NCI-H146 (cell line): Measurements from ENCODE around the gene RYR2.
"Not testable (repeated sequence)": the region's sequence is repeated elsewhere in the genome, so short reads cannot be mapped to it uniquely, and the experiment has no call there.

ENCODE experiments used
- DNase-seq: peaks from one replicate; lab custom pipeline; 2025; lab: John Stamatoyannopoulos, UW

The RYR2 gene

DNA sequence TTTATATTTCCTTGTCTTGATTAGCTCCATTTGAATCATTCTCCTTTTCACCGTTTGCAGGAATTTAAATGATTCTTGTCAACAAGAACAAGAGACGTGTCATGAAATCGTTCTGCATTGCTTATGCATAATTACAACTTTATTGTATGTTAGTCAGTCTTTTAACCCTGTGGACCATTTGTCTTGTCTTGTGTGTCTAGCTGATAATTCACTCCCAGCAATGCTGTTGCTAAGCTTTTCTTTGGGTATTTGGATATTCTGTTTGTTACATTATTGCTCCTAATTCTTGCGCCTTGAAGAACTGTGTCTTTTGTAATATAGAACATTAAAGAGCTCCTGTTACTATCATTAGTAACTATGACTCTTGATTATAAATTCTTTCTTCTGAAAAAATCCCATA is 311.9 kb downstream of the RYR2 start:
- DNase-seq, result no peak

DNA sequence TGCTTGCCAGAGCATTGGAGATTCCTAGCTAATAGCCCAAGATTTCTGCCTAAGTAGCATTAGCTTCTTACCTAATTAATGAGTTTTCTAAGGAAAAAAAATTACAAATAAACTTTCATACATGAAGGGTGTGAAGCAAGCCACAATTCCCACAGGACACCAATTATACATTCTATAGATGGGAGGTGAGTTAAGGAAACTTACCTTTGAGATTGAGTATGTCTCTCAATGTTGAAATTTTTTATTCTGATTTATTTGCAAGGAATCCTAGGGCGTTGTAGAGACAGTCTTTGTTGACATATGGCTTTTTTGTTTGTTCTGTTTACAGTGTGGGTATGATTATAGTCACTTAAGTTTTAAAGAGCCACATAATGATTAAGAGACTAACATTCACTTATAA is 313.0 kb downstream of the RYR2 start:
- no peak for DNase-seq

DNA sequence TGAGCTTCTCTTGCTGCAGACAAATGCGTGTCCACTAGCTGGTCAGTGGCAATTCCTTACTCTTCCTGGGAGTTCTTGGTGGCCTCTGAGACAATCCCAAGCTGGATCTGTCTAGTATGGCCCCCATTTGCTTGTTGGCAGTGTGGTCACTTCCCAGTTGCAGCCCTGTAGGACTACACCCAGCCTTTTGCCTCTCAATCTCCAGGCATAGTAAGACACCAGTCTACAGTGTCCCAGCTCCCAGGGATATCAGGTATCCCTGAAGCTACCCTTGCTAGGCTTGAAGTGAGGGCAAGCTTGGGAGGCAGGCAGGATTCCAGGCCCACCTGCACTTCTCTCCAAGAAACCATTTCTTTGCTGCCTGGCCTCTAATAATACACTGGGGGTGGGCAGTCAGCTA is 316.6 kb downstream of the RYR2 start:
- DNase-seq, result no peak

DNA sequence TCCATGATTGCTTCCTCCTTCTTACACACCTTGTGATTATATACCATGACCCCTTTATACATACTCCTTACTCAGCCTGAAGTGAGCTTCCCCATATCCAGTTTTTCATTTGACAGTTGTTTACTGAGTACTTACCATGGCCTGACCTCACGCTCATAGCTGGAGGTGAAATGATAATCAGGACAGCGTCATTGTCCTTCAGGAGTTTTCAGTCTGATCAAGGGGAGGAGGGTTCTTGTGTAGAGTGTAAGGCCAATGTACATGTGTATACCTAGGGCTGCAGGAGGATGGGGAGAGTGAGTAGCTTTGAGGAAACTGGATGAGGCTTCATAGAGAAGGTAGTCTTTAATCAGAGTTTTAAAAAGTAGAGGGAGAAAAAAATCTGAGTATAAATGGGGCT is 325.8 kb downstream of the RYR2 start:
- DNase-seq, result no peak

DNA sequence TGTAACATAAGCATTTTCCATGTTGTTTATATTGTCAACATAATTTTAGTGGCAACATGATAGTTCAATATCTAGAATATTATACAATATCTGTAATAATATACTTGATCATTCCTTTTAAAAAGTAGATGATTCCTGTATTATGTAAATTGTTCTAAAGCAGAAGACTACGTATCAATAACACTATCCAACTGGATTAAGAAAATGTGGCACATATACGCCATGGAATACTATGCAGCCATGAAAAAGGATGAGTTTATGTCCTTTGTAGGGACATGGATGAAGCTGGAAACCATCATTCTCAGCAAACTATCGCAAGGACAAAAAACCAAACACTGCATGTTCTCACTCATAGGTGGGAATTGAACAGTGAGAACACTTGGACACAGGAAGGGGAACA is 329.5 kb downstream of the RYR2 start:
- not testable (repeated sequence) for DNase-seq

DNA sequence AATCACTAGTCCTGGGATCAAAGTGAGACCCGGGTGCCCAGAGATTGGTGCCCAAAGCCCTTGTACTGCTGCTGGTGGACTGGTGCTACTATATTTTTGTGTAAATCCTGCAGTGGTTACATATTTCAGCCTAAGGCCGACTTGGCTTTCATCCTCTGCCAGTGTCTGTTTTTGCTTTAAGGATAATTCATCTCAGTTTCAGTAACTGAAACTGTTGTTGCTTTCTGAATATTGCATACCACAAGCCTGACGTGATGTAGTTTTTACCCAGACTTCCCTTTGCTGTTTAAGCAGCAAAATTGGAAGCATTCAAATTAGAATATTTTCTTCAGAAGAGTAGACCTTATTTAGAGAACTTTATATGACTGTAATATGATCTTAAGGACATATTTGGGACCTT is 341.8 kb downstream of the RYR2 start:
- DNase-seq, result no peak

DNA sequence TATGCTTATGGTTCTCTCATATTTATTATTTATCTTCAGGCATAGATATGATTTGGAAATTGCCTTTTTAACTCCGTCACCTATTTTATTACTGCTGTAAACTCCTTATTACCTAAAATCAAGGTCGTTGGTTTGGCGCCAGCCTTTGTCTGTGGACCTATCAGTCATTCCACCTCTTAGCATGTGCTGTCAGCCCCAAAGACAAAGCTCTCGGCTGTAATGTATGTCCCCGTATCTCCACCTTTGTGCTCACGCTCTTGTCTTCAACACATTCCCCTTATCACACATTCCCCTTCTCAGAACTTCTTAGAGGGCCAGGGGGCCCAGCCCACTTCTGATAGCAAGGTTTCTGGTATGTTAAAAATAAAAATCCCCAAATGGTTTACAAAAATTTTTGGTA is 342.2 kb downstream of the RYR2 start:
- DNase-seq, result no peak

DNA sequence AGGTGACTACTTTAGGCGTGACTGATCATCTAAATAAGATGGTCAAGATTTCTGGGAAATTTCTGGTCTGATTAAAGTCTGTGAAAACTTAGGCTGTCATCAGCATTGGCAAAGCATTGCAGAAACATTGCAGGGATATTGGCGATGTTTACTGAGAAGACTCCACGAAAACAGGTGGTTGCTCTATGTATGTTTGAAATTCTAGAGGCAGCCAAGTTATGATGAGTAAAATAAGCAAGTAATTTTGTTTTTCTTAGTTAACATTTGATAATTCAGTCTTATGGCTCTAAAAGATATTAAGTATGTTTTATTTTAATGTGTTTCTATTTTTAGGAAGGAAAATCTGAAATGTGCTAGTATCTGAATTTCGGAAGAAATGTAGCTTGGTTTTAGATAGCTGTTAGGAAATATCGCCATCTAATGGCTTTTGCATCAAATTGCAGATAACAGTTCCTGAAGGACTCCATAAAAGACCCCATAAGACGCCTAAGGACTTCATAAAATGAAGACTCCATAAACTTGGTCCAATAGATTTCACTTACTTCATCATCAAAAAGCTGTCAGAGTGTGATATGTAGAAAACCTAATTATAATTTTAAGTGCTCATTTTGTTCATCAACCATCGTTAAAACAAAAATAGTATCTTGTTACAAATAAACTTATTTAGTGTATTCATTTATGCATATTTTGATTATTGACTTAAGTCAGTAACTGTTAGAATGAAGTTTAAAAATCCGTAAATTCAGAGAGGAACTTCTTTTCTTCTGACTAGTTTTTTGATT is 344.6 kb downstream of the RYR2 start:
- no peak for DNase-seq

DNA sequence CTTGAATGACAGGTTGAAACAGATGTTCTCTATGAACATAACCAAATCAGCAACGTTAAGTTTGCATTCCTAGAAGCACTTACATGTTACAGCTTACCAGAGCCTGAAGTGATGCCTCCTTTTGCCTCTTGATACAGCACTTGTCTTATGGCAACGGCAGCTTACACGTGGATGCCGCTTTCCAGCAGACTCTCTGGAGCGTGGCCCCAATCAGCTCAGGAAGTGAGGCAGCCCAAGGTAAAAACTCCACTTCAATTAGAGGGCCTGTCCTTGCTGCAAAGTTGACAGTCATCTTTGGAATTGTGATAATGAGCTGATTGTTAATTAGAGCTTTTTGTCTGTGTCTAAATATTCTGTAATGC is 345.1 kb downstream of the RYR2 start:
- DNase-seq, result no peak

DNA sequence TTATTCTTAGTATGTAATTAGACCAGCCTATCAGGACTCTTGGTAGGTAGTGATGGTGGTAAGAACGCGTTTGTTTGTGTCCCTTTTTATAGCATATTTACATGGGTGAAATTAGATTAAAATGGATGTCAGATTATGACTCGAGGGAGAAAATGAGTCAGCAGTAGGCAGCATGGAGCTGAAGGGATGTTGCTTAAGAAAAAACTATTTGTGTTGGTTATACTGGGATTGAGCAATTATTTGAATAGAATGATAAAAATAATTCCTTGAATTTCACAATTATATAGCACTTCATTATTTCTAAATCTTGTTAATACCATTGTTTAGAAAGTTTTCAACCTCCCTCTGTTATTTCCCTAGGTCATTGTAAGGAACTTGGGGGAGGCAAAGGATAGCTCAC is 348.8 kb downstream of the RYR2 start:
- DNase-seq, result no peak

DNA sequence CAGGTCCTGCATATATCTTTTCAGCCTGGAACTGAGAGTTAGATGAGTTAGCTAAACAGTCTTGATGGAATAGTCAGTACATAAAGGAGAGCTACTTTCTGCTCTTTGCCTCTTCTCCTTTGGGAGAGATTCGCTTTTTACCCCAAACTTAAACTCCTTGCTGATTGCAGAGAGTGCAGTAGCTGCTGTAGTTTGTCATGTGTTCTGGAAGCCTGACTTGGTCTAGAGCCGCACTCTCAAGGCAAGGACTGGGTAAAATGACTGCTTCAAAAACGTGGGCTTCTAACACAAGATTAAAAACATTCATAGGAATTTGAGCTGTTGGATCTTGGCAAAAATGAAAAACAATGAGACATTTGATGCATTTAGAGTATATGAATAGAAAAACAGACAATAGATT is 351.6 kb downstream of the RYR2 start:
- no peak for DNase-seq

DNA sequence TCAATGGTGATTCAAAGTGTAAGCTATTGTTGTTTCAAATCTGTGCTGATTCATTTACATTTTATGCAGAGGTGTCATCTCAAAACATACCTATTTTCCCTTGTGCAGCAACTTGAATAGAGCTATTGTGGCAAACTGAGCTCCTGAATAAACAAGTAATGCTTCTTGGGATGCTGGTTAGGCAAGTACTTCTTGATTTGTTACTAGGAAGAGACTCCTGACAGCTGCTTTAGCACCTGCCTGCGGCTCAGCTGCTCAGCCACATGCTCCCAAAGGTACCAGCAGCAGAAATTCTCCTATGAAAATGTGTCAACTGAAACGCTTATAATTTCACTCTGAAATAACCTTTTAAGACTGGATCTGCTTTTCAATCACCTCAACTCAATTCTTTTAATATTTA is 352.3 kb downstream of the RYR2 start:
- DNase-seq, result no peak

DNA sequence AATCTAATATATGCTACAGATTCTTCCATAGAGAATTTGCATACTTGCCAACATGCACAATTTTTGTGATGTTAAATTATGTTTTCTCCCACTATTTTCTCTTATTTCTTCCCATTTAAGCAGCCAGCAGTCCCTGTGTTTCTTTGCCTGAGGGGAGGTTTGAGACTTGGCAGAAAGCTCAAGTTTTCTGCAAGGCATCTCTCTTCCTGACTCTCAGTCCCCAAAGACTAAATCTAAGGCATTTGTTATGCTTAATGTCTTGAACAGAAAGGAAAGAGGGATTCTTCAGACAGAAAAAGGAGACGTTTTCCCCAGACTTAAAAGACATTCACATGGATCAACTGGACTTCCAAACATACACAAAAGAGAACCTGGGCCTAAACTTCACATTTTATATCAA is 354.4 kb downstream of the RYR2 start:
- DNase-seq, result no peak

DNA sequence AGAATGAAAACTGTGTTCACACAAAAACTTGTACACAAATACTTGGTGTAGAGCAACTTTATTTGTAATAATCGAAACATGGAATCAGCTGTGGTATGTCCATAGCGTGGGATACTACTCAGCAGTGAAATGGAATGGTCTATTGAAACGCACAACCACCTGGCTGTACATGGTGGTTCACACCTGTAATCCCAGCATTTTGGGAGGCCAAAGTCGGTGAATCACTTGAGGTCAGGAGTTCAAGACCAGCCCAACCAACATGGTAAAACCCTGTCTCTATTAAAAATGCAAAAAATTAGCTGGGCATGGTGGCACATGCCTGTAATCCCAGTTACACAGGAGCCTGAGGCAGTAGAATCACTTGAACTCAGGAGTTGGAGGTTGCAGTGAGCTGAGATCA is 356.8 kb downstream of the RYR2 start:
- DNase-seq, result no peak

DNA sequence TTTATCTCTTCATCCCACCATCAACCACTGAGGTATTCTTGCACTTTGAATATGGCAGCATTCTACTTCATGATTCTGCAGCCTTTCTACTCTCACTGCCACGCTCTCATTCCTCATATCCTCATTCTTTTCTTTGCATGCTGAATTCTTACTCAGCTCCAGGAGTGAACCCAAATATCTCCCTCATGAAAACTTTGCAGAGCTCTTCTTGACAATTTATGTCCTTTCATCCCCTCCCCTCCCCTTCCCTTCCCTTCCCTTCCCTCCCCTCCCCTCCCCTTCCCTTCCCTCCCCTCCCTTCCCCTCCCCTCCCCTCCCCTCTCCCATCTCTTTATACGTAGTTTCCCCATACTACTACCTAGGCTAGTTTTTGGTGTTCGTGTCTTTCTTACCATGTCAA is 363.9 kb downstream of the RYR2 start:
- DNase-seq, result no peak

DNA sequence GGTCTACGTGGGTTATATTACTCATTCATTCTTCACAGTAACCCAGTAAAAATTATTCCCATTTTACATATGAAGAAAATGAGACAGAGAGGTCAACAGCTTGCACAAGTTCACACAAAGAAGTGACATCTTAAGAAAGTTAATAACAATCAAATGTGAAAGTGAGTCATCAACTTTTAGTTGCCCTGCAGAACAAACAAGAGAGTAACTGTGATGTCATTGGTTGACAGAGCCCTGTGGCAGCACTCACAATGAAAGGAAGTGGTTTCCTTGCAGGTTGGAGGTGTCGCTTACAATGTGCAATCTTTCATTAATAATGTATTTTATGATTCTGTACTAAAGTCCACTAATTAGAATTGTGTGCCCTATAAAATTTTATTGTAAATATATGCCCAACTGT is 369.6 kb downstream of the RYR2 start:
- DNase-seq, result no peak

DNA sequence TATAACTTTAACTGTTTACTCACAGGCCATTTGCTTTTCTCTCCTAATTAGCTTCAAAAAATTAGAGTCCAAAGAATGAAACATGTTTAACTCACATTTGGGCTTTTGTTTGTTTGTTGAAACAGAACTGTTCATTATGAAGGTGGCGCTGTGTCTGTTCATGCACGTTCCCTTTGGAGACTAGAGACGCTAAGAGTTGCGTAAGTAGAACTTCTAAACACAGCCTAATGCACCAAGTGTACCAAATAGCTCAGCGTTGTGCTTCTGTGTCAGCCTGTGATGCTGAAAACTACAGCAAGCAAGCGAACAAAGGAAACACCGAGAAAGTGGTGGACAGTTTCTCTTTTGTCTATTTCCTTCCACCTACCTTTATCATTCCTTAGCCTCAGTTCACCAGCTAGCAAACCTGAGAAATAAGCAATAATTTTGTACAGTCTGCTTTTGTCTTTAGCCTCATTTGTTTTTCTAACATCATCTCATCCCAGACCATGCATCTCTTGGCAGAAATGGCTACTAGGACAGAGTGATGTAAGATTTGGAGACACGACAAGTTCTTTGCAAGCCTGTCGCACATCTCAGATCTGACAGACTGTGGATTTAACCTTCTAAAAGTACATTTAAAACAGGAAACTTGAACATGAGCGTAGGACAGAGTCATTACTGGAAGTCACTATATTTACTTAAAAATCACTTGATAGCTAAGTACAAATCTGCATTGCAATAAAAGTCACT is 375.1 kb downstream of the RYR2 start:
- no peak for DNase-seq

DNA sequence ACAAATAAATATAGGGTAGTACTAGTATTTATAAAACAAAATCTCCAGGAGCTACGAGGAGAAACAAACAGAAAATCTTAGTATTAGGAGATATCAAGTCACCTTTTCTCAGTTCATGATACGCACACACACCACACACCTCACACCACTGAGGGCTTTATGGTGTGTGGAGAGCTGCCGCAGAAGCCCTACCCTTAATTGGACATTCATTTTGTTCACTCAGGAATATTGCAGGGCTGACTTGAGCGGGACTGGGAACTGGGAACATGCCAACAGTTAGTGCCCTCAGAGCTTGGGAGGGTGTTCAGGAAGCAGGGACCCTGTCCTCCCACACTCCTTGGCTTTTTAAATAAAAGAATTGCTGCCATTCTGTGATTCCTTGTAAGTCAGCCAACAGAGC is 386.8 kb downstream of the RYR2 start:
- DNase-seq, result no peak

DNA sequence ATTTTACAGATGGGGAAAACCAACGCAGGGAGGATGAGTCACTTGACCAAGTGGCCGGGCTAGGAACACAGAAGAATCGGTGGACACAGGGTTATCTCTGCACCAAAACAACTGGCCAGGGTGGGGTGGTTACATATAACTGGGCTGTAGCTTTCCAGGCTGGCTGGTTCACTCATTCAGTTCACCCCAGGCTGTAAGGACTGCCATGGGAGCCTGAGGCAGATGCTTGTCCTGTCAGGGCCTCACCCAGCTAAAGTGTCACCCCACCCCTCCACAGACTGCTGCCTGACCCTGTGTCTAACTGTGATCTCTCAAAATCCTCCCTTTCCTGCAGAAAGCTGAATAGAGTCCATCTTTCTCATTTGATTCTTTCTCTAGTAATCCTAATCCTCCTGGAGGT is 387.3 kb downstream of the RYR2 start:
- no peak for DNase-seq

DNA sequence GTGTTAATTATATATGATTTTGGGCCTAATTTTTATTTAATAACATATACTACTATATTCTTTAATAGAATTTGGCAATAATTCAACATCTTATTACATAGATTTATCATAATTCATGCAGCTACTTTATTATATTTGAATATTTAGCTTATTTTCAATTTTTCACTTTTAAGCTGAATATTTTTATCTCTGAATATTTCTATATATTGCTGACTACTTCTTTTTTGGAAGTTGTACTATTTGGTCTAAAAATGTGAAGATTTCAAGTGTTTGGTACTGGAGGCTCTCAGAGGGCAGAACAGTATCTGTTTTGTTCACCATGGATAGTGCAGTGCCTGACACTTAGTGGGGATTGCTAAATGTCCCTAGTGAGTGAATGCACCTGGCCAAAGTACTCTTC is 389.5 kb downstream of the RYR2 start:
- DNase-seq, result no peak

DNA sequence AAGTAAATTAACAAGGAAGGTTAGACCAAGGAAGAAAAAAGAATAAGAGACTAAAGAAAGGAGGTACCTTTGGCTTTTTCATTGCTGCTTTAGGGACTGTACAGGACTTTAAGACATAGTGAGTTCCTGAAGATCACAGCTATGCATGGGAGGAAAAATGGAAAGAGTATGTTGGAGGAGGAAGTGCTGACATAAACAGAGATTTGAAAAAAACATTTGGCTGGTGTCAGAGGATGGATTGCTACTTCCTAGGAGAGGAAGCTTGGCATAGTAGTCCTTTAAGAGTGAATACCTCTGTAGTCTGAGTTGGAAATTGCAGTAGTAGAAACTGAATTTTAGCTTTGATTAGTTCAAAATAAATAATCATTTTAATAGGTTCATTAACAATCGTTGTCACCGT is 398.4 kb downstream of the RYR2 start:
- DNase-seq, result no peak

DNA sequence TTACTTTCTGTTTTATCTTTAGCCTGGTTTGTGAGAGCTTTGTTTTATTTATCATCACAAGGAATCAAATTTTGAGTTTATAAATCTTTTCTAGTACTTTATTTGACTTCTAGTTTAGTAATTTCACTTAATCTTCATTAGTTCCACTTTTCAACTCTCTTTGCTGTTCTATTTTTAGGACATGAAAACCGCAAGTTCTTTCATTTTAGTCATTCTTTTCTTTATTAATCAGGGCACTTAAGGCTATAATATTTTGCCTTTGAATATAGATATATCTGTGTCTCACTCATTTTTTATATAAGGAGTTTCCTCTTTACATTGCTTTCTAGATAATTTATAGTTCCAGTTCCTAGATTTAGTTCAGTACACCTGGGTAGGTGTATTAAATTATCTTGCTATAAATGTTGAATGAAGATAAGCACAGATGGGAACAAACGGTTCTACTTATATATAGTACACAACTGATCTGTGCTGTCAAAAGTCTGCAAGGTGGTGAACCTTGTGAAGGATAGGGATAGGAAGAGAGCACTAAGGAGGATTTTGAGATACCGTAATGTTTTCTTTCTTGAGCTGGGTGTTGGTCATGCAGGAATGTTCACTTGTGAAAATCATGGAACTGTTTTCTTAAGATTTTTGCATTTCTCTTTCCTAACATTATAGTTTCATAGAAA is 402.3 kb downstream of the RYR2 start:
- DNase-seq, result no peak

DNA sequence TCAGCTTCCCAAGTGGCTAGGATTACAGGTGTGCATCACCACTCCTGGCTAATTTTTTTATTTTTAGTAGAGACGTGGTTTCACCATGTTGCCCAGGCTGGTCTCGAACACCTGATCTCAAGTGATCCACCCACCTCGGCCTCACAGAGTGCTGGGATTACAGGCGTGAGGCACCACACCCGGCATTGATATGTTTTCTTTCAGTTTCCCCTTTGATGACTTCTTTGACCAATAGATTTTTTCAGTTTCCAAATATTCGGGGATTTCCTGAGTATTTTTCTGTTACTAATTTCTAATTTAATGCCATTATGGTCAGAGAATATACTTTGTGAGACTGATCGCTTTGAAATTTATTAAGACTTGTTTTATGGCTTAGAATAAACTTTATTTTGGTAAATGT is 406.1 kb downstream of the RYR2 start:
- DNase-seq, result no peak
